Panc1 (cell line): ENCODE measurements around the gene ATP6V1E1. TPM values are rescaled to one million over a fixed set of nuclear protein-coding genes. Genes with fewer than 3 reads are reported as not detected.

Experiments used
- ATAC-seq: fragments of 200-7000 bp; cut with Tn5 transposase; 2 replicates; pipeline ENCODE4 v1.9.1; 2020; ENCODE audit warnings: mild to moderate bottlenecking, moderate library complexity
- BruUV-seq: library from RNA; stranded (reverse); fragments of 400-500 nt; replicated peaks from 2 replicates; lab custom pipeline; 2021; lab: Mats Ljungman, UMichigan
- CTCF ChIA-PET: fragments of 300-600 bp; sonication (Branson Sonifier 250); formaldehyde crosslinking; loops from one replicate; lab custom pipeline; 2022; ENCODE audit warnings: antibody characterized with exemption; lab: Charles Lee
- POLR2A ChIA-PET: fragments of 300-600 bp; sonication (Branson Sonifier 250); formaldehyde crosslinking; loops from one replicate; lab custom pipeline; 2022; ENCODE audit warnings: antibody characterized with exemption; lab: Charles Lee
- DNase-seq: peaks from one replicate; pipeline ENCODE4 v3.0.0-alpha.2; 2010; ENCODE audit warnings: low read depth, low spot score
- H3K27ac ChIP-seq: 2 replicates; pipeline ENCODE4 v1.5.1; 2011; ENCODE audit warnings: mild to moderate bottlenecking, low read length, inconsistent platforms
- H3K27me3 ChIP-seq: fragments of 200-500 bp; sonication (Bioruptor generic); 2 replicates; pipeline ENCODE4 v1.6.0; 2014; ENCODE audit warnings: low read length, inconsistent platforms; ENCODE audit not compliant: control insufficient read depth, insufficient read depth
- H3K36me3 ChIP-seq: fragments of 200-500 bp; sonication (Bioruptor generic); 2 replicates; pipeline ENCODE4 v1.5.1; 2014; ENCODE audit warnings: inconsistent platforms, mild to moderate bottlenecking, low read length, moderate library complexity; ENCODE audit not compliant: control insufficient read depth, insufficient read depth
- H3K4me1 ChIP-seq: 2 replicates; pipeline ENCODE4 v1.5.1; 2011; ENCODE audit warnings: inconsistent platforms, mild to moderate bottlenecking, low read length, moderate library complexity; ENCODE audit not compliant: control insufficient read depth, insufficient read depth
- H3K4me3 ChIP-seq, 2 experiments: 2 replicates each; pipeline ENCODE4 v1.5.1; 2011 to 2012; ENCODE audit warnings: low read depth in 2 of 2, low read length in 2 of 2, mild to moderate bottlenecking in 2 of 2, inconsistent platforms in 1 of 2, moderate library complexity in 1 of 2
- H3K9me3 ChIP-seq: fragments of 200-500 bp; sonication (Bioruptor generic); 2 replicates; pipeline ENCODE4 v1.5.1; 2014; ENCODE audit warnings: low read depth, mild to moderate bottlenecking, inconsistent platforms, low read length, moderate library complexity; ENCODE audit not compliant: control insufficient read depth, insufficient read depth
- POLR2AphosphoS5 ChIP-seq: IDR thresholded peaks from 2 replicates; pipeline ENCODE4 v1.6.1; 2012; ENCODE audit warnings: mild to moderate bottlenecking, low read depth, low read length, moderate library complexity
- SIN3A ChIP-seq: IDR thresholded peaks from 2 replicates; pipeline ENCODE4 v1.6.1; 2012; ENCODE audit warnings: low read depth, mild to moderate bottlenecking, low read length, moderate library complexity, borderline replicate concordance; ENCODE audit not compliant: insufficient read depth
- TCF7L2 ChIP-seq: IDR thresholded peaks from 2 replicates; pipeline ENCODE4 v1.6.1; 2011; ENCODE audit warnings: mild to moderate bottlenecking, low read depth, low read length, inconsistent platforms
- in situ Hi-C: cut with HindIII; loops from 2 replicates; pipeline ENCODE4 v1.10.0; 2016; ENCODE audit warnings: low sequenced_read_pairs, low pct_unique_long_range_greater_than_20kb
- intact Hi-C: fragments of 100-400 bp; cut with micrococcal nuclease; formaldehyde crosslinking; loops from one replicate; pipeline ENCODE4 v1.10.0; 2022; ENCODE audit not compliant: unreplicated experiment
- total RNA-seq: library from RNA; stranded (reverse); gene quantifications from one replicate; pipeline ENCODE4 v1.2.1, GENCODE V29; 2021; ENCODE audit not compliant: unreplicated experiment
- TF ChIP-seq, protein P1 (sequence below): fragments of 450-650 bp; IDR thresholded peaks from 2 replicates; pipeline ENCODE4 v1.5.1; 2017; ENCODE audit warnings: mild to moderate bottlenecking
- TF ChIP-seq, protein P2 (sequence below), 2 experiments: IDR thresholded peaks; 2 replicates each; pipeline ENCODE4 v1.6.1; 2011 to 2012; ENCODE audit warnings: low read depth in 2 of 2, control low read depth in 1 of 2, low read length in 1 of 2, mild to moderate bottlenecking in 1 of 2, moderate library complexity in 1 of 2; ENCODE audit not compliant: insufficient read depth in 1 of 2

The ATP6V1E1 gene
- total RNA-seq, 1 experiment from 2014 or later, result 136 TPM

DNA sequence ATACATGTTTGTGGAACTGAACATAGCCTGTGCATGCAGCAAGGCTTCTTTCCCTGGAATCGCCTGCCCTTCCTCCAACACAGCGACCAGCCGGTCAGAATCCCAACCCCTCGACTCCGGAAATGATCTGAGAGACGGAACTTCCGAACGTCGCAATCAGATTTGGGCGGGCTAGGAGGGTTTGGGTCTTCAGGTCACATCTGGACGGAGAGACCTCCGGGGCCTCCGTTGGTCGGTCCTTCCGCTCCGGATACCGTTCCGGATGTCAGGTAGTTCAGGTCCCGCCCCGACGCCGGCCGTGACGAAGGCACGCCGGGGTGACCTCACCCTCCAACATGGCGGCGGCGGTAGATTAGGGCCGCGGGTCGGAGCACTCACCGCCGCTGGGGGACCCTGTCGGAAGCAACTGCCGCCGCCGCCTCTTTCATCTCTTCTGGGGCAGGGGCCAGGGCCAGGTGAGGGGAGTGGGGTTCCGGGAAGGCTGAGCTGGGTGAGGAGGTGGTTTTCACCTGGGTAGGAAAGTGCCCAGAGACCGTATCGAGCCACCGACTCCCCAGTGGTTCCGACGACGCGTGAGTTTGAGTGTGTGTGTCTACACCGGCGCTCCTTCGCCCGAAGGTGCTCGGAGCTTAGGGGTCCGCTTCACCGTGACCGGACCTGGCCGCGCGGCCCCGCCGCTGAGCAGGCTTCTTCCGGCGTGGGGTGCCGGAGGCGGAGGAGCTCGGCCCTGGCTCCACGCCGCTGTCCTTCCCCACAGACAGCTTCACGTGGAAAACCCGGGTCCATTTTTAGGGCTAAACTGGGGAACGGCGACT, 10.1 kb upstream of the ATP6V1E1 start, which contains the start of gene BCL2L13:
Gene BCL2L13 (plus strand): TSS at position 326 of the 815 bp plus-strand sequence. CDS start 16,955 bp downstream, outside the sequence.
- peaks cover 8% of the 10 kb centered on the region; the same call in 1 of the 2 replicates for H3K36me3 ChIP-seq
- peak; percentile 98 for ATAC-seq
- ChIA-PET CTCF (no interaction called here), POLR2A (interaction anchor here (0.5 to 1.6 kb wide), 5 partner anchors 10 to 858 kb away, joined by 3 to 5 read pairs (median 3); partner anchors contain the start of gene ATP6V1E1)
- H3K27me3 ChIP-seq, result no peaks in the 10 kb centered on the region
- in situ Hi-C loops (no loop called here), intact Hi-C loops (no loop called here)
- DNase-seq, result peak; percentile 45
- H3K27ac ChIP-seq, result peak within 1 kb of the TSS; percentile 98
- H3K4me1 ChIP-seq, result peaks cover 17% of the 10 kb centered on the region
- no peaks in the 10 kb centered on the region for H3K9me3 ChIP-seq
- TF ChIP-seq SIN3A (peak; percentile 62; the same call in 1 of the 2 replicates), POLR2AphosphoS5 (peak; percentile 82; the same call in 1 of the 2 replicates)
- TF ChIP-seq, protein P1, sequence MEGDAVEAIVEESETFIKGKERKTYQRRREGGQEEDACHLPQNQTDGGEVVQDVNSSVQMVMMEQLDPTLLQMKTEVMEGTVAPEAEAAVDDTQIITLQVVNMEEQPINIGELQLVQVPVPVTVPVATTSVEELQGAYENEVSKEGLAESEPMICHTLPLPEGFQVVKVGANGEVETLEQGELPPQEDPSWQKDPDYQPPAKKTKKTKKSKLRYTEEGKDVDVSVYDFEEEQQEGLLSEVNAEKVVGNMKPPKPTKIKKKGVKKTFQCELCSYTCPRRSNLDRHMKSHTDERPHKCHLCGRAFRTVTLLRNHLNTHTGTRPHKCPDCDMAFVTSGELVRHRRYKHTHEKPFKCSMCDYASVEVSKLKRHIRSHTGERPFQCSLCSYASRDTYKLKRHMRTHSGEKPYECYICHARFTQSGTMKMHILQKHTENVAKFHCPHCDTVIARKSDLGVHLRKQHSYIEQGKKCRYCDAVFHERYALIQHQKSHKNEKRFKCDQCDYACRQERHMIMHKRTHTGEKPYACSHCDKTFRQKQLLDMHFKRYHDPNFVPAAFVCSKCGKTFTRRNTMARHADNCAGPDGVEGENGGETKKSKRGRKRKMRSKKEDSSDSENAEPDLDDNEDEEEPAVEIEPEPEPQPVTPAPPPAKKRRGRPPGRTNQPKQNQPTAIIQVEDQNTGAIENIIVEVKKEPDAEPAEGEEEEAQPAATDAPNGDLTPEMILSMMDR, result no peak
- no TSS peak for BruUV-seq
- peak within 1 kb of the TSS; percentile 94 to 98 for H3K4me3 ChIP-seq

DNA sequence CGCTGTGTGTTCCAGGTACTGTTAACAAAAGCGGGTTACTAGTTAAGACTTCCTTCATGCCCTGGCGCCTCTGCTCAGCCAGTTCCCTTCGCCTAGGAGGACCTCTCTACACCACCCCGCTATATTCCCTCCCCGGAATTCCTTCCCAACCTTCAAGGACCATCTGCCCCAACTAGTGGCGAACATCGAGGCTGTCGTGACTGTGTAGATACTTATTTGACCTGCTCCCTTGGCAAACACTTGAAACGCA, 9.6 kb upstream of the ATP6V1E1 start:
- H3K9me3 ChIP-seq, result no peaks in the 10 kb centered on the region
- intact Hi-C loops, result no loop called here
- TF ChIP-seq SIN3A, result no peak
- TF ChIP-seq, protein P2, sequence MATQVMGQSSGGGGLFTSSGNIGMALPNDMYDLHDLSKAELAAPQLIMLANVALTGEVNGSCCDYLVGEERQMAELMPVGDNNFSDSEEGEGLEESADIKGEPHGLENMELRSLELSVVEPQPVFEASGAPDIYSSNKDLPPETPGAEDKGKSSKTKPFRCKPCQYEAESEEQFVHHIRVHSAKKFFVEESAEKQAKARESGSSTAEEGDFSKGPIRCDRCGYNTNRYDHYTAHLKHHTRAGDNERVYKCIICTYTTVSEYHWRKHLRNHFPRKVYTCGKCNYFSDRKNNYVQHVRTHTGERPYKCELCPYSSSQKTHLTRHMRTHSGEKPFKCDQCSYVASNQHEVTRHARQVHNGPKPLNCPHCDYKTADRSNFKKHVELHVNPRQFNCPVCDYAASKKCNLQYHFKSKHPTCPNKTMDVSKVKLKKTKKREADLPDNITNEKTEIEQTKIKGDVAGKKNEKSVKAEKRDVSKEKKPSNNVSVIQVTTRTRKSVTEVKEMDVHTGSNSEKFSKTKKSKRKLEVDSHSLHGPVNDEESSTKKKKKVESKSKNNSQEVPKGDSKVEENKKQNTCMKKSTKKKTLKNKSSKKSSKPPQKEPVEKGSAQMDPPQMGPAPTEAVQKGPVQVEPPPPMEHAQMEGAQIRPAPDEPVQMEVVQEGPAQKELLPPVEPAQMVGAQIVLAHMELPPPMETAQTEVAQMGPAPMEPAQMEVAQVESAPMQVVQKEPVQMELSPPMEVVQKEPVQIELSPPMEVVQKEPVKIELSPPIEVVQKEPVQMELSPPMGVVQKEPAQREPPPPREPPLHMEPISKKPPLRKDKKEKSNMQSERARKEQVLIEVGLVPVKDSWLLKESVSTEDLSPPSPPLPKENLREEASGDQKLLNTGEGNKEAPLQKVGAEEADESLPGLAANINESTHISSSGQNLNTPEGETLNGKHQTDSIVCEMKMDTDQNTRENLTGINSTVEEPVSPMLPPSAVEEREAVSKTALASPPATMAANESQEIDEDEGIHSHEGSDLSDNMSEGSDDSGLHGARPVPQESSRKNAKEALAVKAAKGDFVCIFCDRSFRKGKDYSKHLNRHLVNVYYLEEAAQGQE (IDR thresholded peaks at IDR 0.05; ENCODE audit: insufficient read depth in 1 of 2, low read depth in 2 of 2, low read length in 1 of 2), result no peak
- no peak for TF ChIP-seq TCF7L2
- TF ChIP-seq POLR2AphosphoS5, result no peak
- TF ChIP-seq, protein P1, result no peak
- DNase-seq, result no peak
- peak; percentile 54 for ATAC-seq
- ChIA-PET CTCF (no interaction called here), POLR2A (no interaction called here)
- peaks cover 22% of the 10 kb centered on the region for H3K4me1 ChIP-seq
- peaks cover 8% of the 10 kb centered on the region; the same call in 1 of the 2 replicates for H3K36me3 ChIP-seq
- in situ Hi-C loops, result no loop called here
- H3K27ac ChIP-seq, result peak overlapping the region; percentile 98
- BruUV-seq, result no TSS peak
- H3K4me3 ChIP-seq, result peak overlapping the region; percentile 94 to 98
- no peaks in the 10 kb centered on the region for H3K27me3 ChIP-seq
